Cardiac septum (tissue), 1 donor: Measurements from ENCODE around the gene SPEM2. TPM values are rescaled to one million over a fixed set of nuclear protein-coding genes. Genes with fewer than 3 reads are reported as not detected.

Experiments used
- DNase-seq: peaks from one replicate; pipeline ENCODE4 v3.0.0-alpha.2; 2020; ENCODE audit warnings: low spot score
- intact Hi-C: fragments of 100-400 bp; cut with DNase I; formaldehyde crosslinking; loops from one replicate; pipeline ENCODE4 v1.14.0; 2022
- total RNA-seq: library from RNA; stranded (reverse); fragmentation: NEBNext Ultra II Directional; extraction: Animal tissue kit (Norgen Biotek cat#: 25700); gene quantifications from one replicate; pipeline ENCODE4 v1.2.1, GENCODE V29; 2021
- donor health status: DM: no; HTN: no; CAD: no.

The SPEM2 gene
- total RNA-seq, 1 donor from 2014 or later, result not detected

- intact Hi-C loops, result no loop called here
- no peak for DNase-seq
Measured at GRCh38 chr17:7417056-7417655, 8.3 kb upstream of the SPEM2 start.

DNA sequence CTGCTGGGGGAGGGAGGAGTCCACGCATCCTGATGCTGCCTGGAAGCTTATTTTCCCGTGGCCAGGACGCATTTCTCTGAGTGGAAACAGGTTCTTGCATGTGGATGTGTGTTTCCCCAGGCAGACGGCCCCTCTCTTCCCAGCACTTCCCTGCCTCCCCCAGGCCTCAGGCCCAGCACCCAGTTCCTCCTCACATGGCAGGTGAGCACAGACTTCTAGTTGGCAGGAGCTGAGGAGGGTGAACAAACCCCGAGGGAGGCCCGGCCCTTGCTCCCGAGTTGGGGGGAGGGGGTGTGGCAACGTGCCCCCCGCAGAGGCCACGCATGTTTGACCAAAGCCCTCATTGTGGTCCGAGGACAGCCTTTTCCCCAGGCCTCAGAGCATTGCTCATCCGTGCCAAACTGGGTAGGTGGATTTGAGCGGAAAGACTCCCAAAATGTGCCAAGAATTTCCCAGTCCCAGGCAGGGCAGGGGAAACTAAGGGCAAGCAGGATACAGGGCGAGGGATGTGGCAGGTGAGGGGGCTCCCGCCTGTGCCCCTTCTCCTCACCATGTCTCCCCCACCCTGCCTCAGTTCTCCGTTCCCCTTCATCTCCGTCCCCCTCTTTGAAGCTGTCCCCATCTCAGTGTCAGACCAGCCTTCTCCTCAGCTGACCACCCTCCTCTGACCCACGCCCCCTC lies 6.8 kb upstream of the SPEM2 start:
- no peak for DNase-seq
- intact Hi-C loops, result no loop called here

- intact Hi-C loops, result no loop called here
- no peak for DNase-seq
Measured at GRCh38 chr17:7419819-7420610, 5.4 kb upstream of the SPEM2 start, which contains the start of gene SPEM1. SPEM1 (plus strand) TSS chr17:7420324; CDS start chr17:7420385, 61 bp downstream.

GRCh38 chr17:7421186-7421585 lies 4.2 kb upstream of the SPEM2 start:
- no peak for DNase-seq
- intact Hi-C loops, result no loop called here

DNA sequence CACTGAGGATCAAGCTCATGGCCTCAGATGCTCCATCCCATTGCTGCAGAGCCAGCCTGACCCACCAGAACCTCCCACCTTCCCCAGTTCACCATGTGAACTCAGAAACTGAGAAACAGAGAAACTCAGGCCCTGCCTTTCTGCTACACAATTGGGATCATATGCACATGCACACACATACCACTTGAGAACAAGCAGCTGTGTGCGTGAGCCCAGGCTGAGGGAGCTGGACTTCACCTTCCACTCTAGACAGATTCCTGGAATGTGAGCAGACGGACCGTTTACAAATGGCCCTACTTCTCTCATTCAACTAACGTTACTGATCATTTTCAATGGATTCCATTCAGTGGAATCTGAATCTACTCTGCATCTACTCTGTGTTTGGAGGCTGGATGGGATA lies 1.7 kb upstream of the SPEM2 start:
- intact Hi-C loops, result no loop called here
- no peak for DNase-seq

DNA sequence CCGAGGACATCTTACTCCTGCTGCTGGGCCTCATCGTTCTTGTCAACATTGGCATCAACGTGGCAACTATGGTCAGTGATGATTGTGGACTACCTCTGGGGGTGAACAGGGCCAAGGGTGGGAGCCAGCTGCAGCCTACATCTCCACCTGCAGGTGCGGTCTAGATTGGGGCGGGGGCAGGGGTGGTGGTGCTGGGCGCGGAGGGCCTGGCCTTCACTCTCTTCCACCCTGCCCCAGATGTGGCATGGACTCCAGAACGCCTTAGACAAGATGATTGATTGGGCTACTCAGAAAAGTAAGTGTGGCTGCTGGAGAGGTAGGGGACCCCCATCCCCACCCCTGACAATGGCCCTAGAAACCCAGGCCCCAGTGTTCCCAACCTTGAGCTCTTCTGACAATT lies 340 bp downstream of the SPEM2 start:
- DNase-seq, result no peak
- intact Hi-C loops, result no loop called here

DNA sequence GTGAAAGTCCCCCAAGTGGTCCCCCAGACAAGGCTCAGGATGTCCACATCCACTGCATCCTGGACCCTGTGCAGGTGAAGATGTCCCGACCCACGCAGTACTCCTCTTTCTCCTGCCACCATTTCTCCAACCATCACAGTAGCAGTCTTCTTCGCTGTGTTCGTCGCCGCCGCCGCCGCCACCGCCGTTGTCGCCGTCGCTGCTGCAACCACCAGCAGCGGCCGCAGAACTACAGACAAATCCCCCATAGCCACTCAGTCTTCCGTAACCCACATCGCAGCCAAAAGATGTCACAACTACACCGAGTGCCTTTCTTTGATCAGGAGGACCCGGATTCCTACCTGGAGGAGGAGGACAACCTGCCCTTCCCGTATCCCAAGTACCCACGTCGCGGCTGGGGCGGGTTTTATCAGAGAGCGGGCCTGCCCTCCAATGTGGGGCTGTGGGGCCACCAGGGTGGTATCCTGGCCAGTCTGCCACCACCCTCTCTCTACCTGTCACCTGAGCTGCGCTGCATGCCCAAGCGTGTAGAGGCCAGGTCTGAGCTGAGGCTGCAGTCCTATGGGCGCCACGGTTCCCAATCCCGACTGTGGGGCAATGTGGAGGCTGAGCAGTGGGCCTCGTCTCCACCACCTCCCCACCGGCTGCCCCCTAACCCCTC lies 917 bp downstream of the SPEM2 start:
- no peak for DNase-seq
- intact Hi-C loops, result no loop called here

GRCh38 chr17:7426896-7427489 lies 1.6 kb downstream of the SPEM2 start:
- intact Hi-C loops, result no loop called here
- DNase-seq, result no peak

GRCh38 chr17:7427549-7427948 lies 2.1 kb downstream of the SPEM2 start:
- no peak for DNase-seq

DNA sequence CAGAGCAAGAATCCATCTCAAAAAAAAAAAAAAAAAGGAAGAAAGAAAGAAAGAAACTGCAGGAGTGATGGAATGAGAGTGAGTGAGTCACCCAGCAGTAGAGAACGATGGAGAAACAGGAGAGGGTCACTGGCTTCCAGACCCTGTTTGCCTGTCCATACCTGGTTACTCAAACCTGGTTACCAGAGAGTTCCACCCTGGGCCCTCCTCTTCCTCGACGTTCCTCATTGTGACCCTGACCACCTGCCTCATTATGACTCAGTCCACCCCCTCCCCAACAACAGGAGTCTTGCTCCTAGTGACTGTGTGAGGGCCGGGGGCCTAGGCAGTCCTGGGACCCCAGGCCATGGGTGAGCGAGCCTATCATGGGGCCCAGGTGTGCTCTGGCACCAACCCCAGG lies 3.1 kb downstream of the SPEM2 start, which contains the start of gene SPEM3:
Gene SPEM3, plus strand, starts transcription at position 301 of the 400 bp plus-strand sequence. Its CDS starts 46 bp downstream, at position 347.
- intact Hi-C loops, result no loop called here
- DNase-seq, result no peak

More at GRCh38 chr17:7427549-7427948, 2.1 kb downstream of the SPEM2 start:
- intact Hi-C loops, result no loop called here

DNA sequence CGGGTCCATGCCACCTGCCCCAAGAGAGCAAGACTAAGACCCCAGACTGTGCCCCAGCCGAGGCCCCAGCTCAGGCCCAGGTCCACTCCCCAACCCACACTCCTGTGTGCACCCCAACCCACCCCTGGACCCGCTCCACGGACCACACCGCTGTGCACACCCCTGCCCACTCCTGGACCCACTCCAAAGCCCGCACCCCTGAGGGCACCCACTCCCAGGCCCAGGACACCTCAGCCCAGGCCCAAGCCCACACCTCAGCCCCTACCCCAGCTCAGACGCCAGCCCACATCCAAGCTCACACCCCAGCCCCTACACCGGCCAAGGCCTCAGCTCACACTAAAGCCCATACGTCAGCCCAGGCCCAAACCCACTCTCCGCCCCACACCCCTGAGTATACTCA lies 4.3 kb downstream of the SPEM2 start:
- DNase-seq, result no peak
- intact Hi-C loops, result no loop called here

- no peak for DNase-seq
- intact Hi-C loops, result no loop called here
Measured at GRCh38 chr17:7431231-7431630, 5.8 kb downstream of the SPEM2 start.

GRCh38 chr17:7432296-7432695 lies 6.9 kb downstream of the SPEM2 start:
- no peak for DNase-seq
- intact Hi-C loops, result no loop called here

DNA sequence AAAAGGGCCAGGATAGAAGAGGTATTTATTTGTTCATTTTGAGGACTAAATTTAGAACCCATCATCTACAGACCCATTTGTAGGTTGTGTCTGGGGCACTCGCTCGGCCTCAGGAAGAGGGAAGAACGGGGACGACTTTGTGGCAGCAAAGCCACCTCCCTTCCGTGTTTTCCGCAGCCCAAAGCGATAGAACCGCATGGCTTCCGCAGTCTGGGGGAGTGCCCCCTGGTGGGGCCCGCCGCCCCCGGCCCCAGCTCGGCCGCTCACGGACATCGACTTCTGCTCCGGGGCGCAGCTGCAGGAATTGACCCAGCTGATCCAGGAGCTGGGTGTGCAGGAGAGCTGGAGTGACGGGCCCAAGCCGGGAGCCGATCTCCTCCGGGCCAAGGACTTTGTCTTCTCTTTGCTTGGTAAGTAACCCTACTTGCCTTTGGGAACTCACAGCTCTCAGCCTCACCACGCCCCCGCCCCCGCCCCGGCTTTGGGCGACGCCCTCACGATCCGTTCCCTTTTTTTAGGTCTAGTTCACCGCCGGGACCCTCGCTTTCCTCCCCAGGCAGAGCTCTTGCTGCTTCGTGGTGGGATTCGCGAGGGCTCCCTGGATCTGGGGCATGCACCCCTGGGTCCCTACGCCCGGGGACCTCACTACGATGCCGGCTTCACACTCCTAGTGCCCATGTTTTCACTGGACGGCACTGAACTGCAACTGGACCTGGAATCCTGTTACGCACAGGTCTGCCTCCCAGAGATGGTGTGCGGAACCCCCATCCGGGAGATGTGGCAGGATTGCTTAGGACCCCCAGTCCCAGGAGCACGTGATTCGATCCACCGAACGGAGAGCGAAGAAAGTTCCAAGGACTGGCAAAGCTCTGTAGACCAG lies 10.5 kb downstream of the SPEM2 start:
- DNase-seq, result no peak
- intact Hi-C loops, result loop anchor here (2.0 kb wide), 1 partner anchor 81 kb away; the partner anchor contains the start of gene TMEM95

DNA sequence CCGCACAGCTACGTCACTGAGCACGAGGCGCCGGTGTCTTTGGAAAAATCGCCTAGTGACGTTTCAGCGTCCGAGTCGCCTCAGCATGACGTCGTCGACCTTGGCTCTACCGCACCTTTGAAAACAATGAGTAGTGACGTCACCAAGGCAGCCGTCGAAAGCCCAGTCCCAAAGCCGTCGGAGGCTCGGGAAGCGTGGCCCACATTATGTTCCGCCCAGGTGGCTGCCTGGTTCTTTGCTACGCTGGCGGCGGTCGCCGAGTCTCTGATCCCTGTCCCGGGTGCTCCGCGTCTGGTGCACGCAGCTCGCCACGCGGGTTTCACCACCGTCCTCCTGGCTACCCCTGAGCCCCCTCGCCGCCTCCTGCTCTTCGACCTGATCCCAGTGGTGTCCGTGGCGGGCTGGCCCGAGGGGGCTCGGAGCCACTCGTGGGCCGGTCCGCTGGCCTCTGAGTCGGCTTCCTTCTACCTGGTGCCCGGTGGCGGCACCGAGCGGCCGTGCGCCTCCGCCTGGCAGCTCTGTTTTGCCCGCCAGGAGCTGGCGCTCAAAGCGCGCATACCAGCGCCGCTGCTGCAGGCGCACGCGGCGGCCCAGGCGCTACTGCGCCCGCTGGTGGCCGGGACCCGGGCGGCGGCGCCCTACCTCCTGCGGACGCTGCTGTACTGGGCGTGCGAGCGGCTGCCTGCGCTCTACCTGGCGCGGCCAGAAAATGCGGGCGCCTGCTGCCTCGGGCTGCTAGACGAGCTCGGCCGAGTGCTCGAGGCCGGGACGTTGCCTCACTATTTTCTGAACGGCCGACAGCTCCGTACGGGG lies 11.3 kb downstream of the SPEM2 start:
- intact Hi-C loops, result loop anchor here (2.0 kb wide), 1 partner anchor 82 kb away; the partner anchor contains the start of gene TMEM95

GRCh38 chr17:7437369-7437863 lies 12.0 kb downstream of the SPEM2 start:
- no peak for DNase-seq
- intact Hi-C loops, result loop anchor here (2.0 kb wide), 1 partner anchor 83 kb away; the partner anchor contains the start of gene TMEM95

More for the DNA sequence above, 11.3 kb downstream of the SPEM2 start:
- peak; percentile 91 for DNase-seq

DNA sequence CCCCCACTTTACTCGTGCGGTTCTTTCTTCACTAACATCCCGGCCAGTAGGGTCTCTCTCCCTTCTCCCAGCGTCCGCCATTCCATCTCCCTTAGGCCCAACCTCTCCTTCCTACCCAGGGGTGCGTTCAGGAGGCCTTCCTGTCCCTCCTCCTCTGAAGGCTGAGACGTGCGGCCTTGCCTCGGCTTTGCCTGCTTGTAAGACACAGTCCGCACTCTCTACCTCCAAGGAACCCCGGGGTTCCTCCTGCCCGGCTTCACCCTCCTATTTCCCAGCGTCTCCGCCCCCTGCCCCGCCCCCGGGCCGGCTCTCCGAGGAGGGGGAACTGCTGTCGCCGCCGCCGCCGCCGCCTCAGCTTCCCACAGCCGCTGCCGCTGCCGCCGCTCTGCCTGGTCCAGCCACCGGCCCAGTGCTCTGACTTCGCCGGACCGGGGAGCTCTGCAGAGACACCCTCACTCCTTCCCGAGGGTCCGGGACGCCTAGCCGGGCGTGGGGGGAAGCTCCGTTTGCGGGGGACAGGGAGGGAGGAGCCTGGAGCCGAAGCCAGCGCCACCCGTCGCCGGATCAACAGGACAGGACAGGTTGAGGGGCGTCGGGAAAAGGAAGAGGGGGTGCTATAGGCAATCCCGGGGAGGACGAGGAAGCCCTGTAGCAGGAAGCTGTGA lies 12.7 kb downstream of the SPEM2 start:
- intact Hi-C loops, result loop anchor here (2.0 kb wide), 4 partner anchors 39 to 123 kb away; partner anchors contain the start of genes POLR2A, SENP3 and TMEM95

More for the DNA sequence above, 12.7 kb downstream of the SPEM2 start:
- peak; percentile 93 for DNase-seq
